GM18498 (cell line): Measurements from ENCODE around the gene ADRM1.

Source experiments
- ATAC-seq: cut with Tn5 transposase; IDR thresholded peaks from one replicate; pipeline ENCODE4 v1.9.1; 2021; ENCODE audit warnings: mild to moderate bottlenecking, moderate library complexity; ENCODE audit not compliant: unreplicated experiment

Gene ADRM1

GRCh38 chr20:62323146-62323979, 20.6 kb downstream of the ADRM1 start:
- no peak for ATAC-seq

GRCh38 chr20:62323980-62324906, 21.4 kb downstream of the ADRM1 start:
- ATAC-seq = no peak

- ATAC-seq = no peak
Measured at GRCh38 chr20:62325172-62325905, 22.5 kb downstream of the ADRM1 start.

- no peak for ATAC-seq
Measured at GRCh38 chr20:62326559-62326958, 23.8 kb downstream of the ADRM1 start.

- ATAC-seq = no peak
Measured at GRCh38 chr20:62326959-62327725, 24.3 kb downstream of the ADRM1 start.

- ATAC-seq = no peak
Measured at GRCh38 chr20:62327726-62328495, 25.1 kb downstream of the ADRM1 start.

GRCh38 chr20:62328684-62329388, 26.0 kb downstream of the ADRM1 start:
- ATAC-seq = no peak

GRCh38 chr20:62329389-62330377, 26.9 kb downstream of the ADRM1 start:
- ATAC-seq = no peak

GRCh38 chr20:62330576-62331317, 27.9 kb downstream of the ADRM1 start:
- ATAC-seq = no peak

- ATAC-seq = no peak
Measured at GRCh38 chr20:62331347-62331746, 28.6 kb downstream of the ADRM1 start.

GRCh38 chr20:62332421-62332820, 29.6 kb downstream of the ADRM1 start:
- ATAC-seq = no peak

- no peak for ATAC-seq
Measured at GRCh38 chr20:62332989-62333819, 30.4 kb downstream of the ADRM1 start.

- no peak for ATAC-seq
Measured at GRCh38 chr20:62333820-62334595, 31.2 kb downstream of the ADRM1 start.

- ATAC-seq = no peak
Measured at GRCh38 chr20:62334881-62335280, 32.1 kb downstream of the ADRM1 start.

GRCh38 chr20:62335532-62335931, 32.7 kb downstream of the ADRM1 start:
- no peak for ATAC-seq
